ENCODE data around the gene MED29.

DNA sequence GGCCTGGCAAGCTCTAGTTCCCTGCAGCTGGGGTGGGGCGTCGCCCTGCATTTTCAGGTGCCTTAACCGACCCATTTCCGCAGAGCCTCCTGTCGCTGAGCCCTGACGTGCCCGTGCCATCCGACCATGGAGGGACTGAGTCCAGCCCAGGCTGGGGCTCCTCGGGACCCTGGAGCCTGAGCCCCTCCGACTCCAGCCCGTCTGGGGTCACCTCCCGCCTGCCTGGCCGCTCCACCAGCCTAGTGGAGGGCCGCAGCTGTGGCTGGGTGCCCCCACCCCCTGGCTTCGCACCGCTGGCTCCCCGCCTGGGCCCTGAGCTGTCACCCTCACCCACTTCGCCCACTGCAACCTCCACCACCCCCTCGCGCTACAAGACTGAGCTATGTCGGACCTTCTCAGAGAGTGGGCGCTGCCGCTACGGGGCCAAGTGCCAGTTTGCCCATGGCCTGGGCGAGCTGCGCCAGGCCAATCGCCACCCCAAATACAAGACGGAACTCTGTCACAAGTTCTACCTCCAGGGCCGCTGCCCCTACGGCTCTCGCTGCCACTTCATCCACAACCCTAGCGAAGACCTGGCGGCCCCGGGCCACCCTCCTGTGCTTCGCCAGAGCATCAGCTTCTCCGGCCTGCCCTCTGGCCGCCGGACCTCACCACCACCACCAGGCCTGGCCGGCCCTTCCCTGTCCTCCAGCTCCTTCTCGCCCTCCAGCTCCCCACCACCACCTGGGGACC lies 16.6 kb downstream of the MED29 start:
- TF ChIP-seq NFE2L2 (conservative IDR thresholded peaks at IDR 0.05; ENCODE audit: low read length) (no peak), SMC3 (IDR thresholded peaks at IDR 0.05) (no peak), CHD2 (IDR thresholded peaks at IDR 0.05; ENCODE audit: low read length, partially characterized antibody) (no peak), USF2 (IDR thresholded peaks at IDR 0.05) (no peak), POLR2A (IDR thresholded peaks at IDR 0.05; ENCODE audit: low read length) (no peak), ELK1 (IDR thresholded peaks at IDR 0.05; ENCODE audit: low read depth, low read length) (no peak), EP300 (IDR thresholded peaks at IDR 0.05) (no peak), CBX2 (IDR thresholded peaks at IDR 0.05; ENCODE audit: borderline replicate concordance, low read depth) (no peak), ZC3H11A (IDR thresholded peaks at IDR 0.05) (no peak), CHD4 (IDR thresholded peaks at IDR 0.05; ENCODE audit: borderline replicate concordance) (no peak)
- TF ChIP-seq, protein P1, sequence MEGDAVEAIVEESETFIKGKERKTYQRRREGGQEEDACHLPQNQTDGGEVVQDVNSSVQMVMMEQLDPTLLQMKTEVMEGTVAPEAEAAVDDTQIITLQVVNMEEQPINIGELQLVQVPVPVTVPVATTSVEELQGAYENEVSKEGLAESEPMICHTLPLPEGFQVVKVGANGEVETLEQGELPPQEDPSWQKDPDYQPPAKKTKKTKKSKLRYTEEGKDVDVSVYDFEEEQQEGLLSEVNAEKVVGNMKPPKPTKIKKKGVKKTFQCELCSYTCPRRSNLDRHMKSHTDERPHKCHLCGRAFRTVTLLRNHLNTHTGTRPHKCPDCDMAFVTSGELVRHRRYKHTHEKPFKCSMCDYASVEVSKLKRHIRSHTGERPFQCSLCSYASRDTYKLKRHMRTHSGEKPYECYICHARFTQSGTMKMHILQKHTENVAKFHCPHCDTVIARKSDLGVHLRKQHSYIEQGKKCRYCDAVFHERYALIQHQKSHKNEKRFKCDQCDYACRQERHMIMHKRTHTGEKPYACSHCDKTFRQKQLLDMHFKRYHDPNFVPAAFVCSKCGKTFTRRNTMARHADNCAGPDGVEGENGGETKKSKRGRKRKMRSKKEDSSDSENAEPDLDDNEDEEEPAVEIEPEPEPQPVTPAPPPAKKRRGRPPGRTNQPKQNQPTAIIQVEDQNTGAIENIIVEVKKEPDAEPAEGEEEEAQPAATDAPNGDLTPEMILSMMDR (IDR thresholded peaks at IDR 0.05) = no peak
- TF ChIP-seq, protein P2, sequence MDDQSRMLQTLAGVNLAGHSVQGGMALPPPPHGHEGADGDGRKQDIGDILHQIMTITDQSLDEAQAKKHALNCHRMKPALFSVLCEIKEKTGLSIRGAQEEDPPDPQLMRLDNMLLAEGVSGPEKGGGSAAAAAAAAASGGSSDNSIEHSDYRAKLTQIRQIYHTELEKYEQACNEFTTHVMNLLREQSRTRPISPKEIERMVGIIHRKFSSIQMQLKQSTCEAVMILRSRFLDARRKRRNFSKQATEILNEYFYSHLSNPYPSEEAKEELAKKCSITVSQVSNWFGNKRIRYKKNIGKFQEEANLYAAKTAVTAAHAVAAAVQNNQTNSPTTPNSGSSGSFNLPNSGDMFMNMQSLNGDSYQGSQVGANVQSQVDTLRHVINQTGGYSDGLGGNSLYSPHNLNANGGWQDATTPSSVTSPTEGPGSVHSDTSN (IDR thresholded peaks at IDR 0.05) = no peak
